NCI-H1436 (cell line): ENCODE measurements around the gene ERCC6L.
A peak's percentile ranks its signal among the peaks of the same experiment; 100 is the strongest.

ENCODE experiments used
- DNase-seq: peaks from one replicate; lab custom pipeline; 2025; lab: John Stamatoyannopoulos, UW

Gene ERCC6L, protein sequence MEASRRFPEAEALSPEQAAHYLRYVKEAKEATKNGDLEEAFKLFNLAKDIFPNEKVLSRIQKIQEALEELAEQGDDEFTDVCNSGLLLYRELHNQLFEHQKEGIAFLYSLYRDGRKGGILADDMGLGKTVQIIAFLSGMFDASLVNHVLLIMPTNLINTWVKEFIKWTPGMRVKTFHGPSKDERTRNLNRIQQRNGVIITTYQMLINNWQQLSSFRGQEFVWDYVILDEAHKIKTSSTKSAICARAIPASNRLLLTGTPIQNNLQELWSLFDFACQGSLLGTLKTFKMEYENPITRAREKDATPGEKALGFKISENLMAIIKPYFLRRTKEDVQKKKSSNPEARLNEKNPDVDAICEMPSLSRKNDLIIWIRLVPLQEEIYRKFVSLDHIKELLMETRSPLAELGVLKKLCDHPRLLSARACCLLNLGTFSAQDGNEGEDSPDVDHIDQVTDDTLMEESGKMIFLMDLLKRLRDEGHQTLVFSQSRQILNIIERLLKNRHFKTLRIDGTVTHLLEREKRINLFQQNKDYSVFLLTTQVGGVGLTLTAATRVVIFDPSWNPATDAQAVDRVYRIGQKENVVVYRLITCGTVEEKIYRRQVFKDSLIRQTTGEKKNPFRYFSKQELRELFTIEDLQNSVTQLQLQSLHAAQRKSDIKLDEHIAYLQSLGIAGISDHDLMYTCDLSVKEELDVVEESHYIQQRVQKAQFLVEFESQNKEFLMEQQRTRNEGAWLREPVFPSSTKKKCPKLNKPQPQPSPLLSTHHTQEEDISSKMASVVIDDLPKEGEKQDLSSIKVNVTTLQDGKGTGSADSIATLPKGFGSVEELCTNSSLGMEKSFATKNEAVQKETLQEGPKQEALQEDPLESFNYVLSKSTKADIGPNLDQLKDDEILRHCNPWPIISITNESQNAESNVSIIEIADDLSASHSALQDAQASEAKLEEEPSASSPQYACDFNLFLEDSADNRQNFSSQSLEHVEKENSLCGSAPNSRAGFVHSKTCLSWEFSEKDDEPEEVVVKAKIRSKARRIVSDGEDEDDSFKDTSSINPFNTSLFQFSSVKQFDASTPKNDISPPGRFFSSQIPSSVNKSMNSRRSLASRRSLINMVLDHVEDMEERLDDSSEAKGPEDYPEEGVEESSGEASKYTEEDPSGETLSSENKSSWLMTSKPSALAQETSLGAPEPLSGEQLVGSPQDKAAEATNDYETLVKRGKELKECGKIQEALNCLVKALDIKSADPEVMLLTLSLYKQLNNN

DNA sequence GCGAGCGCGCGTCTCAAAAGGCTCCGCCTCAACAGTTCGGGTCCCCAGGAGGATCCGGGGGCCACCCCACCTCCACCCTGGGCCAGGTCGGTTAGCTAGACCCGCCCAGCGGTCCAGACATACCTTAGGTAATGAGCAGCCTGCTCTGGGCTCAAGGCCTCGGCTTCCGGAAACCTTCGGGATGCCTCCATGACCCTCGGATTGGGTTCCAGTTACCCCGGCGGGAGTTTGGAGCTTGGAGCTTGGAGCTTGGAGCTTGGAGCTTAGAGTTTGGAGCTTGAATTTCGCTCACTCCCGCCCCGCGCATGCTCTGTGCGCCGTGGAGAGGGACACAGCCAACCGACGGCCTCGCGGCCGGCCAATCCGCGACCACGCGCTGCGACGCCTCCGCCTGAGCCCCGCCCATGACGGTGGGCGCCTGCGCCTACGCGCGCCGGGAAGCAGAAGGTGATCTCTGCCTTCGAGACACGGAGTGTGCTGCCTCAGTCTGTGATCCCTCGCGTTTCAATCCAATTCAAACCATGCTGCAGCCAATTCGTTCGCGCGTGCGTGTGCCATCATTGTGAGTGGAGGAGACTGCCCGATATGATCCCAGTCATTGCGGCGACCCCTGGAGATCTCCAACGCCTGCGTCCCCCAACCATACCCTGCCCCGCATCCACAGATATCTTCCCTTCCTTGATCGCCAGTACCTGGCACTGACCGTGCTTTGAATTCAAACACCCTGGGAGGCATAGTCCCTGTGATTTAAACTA is at the start of gene ERCC6L:
Gene ERCC6L, minus strand, starts transcription at position 307 of the 755 bp plus-strand sequence. Its CDS starts 116 bp downstream, at position 191.
- peak; percentile 81 for DNase-seq

DNA sequence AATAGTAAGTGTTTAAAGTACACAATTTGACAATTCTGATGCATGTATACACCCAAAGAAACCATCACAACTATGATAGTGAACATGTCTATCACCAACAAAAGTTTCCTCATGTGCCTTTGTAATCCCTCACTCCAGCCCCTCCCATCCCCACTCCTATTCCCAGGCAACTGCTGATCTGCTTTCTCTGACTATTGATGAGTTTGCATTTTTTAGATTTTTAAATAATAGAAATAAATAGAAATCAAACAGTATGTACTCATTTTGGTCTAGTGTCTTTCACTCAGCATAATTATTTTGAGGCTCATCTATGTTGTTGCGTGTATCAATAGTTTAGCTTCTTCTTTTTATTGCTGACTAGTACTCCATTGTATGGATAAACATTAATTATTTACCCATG is 43.5 kb upstream of the ERCC6L start:
- DNase-seq = no peak

DNA sequence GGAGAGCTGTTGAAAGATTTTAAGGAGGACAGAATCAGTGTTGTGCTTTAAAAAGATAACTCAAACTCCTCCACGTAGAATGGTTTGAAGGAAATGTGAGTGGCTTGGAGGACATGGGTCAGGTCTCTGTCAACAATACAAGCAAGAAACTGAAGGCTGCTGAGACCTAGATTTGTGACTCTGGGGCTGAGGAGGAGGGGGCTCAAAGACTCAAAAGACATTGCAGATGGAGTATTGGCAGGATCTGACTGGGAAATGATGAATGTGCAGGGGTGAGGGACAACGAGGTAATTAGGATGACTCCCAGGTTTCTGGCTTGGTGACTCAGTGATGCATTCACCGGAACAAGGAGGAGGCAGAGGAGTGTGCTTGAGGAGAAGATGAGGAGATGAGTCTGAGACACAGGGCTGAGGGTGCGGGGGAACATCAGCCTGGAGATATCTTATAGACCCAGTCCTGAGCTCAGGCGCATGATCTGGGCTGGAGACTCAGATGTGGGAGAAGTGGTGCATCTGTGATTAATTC is 41.6 kb upstream of the ERCC6L start:
- no peak for DNase-seq

DNA sequence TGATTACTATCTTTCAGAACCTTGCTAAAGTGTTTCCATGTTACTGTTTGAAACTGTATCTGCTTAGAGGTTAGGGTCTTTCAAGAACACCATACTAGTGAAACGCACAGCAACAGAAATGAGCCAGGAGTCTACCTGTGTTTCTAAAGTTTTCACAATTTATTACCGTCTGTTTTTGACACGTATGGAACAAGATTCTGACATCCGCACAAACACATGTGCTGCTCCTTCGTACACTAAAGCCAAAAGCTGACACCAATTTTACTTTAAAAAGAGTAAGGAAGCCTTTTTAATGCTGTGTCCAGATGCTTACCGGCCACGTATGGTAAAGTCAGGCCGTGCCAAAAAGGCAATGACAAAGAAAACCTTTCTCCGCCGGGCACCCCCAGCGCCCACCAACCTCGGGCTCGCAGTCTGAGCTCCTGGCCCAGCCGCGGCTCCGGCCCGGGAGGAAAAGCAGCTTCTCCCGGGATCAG is 37.7 kb upstream of the ERCC6L start:
- DNase-seq = no peak

DNA sequence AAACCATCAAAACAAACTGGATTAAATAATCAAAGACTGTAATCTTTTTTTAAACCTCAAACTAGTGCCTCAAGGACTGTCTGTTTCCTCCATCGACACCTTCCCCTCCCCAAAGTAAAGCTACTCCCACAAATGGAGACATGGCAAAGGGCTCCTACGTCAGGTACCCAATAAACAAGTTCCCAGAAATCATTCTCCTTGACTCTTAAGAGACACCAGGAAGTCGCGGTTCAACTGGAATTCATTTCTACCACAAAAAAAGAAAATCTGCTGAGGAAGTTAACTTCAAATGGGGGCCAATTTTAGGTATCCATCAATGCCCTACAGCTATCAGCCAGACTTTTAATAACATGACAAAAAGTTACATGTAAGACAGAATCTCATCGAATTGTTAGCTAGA is 35.7 kb upstream of the ERCC6L start:
- DNase-seq = no peak

DNA sequence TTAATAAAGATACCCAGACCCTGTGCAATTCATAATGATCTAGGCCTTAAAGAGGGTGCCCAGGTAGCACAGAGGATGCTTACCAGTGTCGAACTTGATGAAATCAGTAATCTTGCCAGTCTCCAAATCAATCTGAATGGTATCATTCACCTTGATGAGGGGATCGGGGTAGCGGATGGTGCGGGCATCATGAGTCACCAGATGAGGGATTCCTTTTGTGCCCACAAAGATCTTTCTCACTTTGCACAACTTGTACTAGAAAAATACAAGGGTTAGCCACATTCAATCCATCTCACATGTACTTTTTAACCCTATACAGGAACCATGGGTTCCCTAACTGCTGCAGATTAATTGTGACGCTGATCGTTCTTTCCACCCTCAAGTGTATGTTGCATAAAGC is 34.9 kb upstream of the ERCC6L start:
- no peak for DNase-seq

DNA sequence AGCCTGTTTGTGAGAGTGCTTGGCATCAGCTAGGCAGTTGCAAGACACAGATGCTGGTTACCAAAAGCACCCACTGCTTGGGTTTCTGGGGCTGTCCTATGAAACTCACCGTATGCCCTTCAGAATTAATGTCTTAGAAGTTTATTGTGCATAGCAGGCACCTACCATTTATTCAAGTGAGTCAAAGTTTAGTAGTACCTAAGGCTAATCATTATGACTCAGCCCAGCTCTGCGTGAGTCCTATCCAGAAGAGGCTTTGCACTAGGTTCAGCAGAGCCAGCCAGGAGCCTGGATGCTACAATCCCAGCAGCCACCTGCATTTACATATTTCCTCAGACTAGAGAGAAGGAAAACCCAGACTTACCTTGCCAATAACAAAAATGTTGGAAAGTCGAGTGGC is 34.0 kb upstream of the ERCC6L start:
- no peak for DNase-seq

DNA sequence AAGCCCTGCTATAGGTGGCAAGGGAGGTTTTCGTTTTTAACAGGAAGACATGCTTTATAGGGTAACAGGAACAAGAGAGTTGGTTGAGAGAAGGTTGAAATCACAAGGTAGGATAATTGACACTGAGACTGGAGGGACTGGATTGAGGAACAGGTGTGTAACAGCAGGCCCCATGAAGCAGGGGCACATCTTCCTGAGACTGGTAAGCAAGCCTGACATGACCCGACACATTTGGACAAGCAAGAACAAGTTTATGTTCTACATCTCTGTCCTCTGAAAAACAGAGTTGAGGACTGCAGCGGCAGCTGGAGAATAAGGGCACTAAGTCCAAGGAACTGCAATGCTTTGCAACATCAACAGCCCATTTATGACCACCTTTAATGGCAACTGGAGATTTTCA is 33.0 kb upstream of the ERCC6L start:
- DNase-seq = no peak

DNA sequence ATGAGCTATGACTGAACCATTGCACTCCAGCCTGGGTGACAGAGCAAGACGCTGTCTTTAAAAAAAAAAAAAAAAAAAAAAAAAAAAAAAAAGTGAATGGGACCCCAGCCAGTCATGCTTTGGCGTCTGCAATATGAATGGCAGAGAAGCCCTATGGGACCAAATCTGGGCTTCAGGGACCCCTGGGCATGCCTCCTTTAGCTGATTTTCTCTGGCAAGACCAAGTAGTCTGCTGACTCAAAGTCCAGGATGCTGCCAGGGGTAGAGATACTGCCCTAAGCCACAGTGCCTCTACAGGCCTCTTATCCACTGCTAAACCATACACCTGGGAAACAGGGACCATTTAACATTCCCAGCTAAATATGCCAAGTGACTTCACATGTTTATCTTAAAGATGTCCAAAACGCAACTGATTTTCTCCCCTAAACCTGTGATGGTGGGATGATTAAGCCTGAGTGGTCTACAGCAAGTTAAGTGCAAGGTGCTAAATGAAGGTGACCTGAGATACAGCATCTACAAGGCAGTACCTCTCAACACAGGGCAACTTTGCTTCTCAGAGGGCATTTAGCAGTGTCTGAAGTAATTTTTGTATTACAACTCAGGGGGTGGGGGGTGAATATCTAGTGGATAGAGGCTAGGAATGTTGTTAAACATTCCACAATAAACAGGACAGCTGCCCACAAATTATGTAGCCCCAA is 32.4 kb upstream of the ERCC6L start:
- DNase-seq = no peak

DNA sequence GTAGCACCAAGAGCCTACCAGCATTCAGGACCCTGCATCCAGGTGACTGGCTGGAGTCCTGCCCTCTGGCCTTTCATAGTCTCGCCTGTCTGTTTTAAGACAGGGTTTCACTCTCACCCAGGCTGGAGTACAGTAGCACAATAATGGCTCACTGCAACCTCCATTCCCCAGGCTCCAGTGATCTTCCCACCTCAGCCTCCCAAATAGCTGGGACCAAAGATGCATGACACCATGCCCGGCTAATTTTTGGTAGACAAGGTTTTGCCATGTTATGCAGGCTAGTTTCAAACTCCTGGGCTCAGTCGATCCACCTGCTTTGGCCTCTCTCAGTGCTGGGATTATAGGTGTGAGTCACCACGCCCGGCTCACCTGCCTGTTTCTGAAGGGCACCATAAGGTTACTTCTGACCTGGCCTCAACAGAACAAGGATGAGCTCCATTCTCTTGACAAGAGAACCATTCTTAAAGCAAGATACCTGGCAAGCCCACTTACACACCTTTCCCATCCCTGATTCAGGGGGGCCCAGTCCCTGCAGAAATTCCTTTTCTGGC is 31.6 kb upstream of the ERCC6L start:
- no peak for DNase-seq

DNA sequence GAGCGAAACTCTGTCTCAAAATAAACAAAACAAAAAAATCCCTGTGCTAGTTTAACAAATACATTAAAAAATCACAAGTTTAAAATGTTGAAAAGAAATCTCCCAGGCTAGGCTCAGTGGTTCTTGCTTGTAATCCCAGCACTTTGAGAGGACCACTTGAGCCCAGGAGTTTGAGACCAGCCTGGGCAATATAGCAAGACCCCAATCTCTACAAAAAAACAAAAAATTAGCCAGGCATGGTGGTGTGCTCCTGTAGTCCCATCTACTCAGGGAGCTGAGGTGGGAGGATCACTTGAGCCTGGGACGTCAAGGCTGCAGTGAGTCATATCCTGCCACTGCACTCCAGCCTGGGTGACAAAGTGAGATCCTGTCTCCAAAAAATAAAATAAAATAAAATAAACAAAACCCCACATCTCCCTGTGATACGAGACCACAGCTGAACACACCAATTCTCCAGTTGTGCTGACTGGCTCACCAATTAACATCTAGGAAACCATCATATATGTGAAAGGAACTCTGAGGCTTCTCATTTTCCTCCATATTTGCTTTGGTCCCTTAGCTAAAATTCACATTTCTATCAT is 30.9 kb upstream of the ERCC6L start:
- DNase-seq = no peak

DNA sequence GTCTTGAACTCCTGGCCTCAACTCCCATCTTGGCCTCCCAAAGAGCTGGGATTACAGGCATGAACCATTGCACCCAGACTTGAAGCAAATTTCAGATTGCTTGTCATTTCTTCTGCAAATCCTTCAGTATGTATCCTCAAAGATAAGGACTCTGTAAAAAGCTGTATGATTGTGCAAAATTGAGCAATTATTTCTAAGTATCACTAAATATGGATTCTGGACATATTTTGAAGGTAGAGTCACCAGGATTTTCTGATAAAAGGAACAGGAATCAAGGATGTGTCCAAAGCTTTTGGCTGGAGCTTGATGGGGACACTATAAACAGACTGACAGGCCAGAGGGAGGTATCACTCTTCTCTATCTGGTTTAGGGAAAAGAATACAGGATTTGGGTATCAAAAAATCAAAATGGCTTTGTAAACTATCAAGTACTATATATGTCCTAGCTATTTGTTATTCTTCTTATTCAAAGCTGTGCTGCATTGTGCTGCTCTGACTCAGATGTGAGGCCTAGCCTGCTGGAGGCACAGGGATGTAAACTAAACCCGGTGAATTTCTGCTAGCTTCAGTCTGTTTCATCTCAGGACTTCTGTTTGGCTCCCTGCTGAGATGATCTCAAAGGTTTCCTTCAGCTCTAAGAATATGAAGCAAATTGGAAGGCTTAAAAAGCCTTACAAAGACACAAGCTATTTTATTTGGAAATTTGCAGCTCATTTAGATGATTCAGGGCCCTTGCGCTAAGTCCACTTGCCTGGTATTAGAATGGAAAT is 30.0 kb upstream of the ERCC6L start:
- DNase-seq = no peak

DNA sequence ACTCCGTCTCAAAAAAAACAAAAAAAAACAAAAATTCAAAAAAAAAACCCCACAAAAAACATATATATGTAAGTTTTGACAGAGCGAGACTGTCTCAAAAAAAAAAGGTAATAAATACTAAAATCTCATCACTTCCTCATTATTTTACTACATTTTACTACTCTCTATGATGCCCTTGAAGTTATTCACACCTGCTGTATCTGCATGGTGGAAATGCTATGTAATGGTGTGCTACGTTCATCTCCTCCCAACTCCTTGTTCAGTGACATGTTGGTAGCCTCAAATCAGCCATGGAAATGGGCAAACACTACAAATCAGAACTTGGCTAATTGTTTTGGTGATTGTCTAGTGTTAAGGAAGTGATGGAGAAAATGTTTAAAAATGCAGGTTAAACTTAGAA is 26.4 kb upstream of the ERCC6L start:
- no peak for DNase-seq

DNA sequence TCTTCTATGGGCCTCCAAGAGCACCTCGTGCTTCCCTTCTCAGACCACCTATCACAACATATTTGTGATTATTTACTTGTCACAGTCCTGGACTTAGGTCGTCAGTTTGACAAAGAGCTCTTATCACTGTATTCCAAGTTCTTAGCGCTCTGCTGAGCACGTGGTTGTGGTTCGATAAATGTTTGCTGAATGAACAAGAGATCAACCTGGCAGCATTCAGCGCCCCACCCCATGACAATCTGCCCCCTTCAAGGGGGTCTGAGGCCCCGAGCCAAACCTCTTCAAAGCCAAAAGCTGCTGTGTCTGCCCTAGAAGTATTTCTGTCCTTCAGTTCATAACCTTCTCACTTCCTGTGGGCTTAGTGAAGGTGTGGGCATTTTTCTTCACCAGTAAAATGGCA is 23.2 kb upstream of the ERCC6L start:
- no peak for DNase-seq

DNA sequence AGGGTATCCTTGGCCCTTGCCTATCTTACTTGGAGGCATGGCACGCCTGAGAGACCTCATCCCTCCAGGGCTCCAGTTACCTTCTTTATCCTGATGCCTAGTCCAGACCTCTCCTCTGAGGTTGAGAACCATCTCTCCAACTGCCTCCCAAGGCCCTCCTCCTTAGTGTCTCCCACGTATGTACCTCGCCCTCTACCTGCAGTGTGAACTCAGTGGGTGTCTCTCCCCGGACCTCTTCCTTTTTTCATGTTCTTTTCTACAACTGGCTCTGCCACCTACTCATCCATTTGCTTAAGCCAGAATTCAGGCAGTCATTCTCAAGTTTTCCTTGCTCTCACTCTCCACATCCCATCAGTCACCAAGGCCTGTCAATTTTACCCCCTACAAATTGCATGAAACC is 21.6 kb upstream of the ERCC6L start:
- no peak for DNase-seq

DNA sequence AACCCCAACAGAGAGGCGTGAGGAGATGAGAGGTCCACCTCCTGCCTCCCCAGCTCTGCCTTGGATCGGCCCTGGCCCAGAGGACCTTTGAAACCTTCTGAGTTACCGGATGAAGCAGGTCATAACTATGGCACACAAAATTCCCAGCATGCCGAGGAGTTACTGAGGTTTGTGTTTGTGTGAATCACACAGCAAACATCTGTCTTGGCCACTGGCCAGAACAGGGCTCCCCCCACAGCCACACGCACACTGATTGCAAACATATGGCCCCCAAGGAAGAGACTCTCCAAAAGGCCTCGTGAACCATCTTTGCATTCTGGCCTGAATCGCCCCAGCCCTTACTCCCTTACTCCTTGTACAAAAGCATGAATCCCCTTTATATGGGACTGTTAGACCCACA is 19.3 kb upstream of the ERCC6L start:
- no peak for DNase-seq

DNA sequence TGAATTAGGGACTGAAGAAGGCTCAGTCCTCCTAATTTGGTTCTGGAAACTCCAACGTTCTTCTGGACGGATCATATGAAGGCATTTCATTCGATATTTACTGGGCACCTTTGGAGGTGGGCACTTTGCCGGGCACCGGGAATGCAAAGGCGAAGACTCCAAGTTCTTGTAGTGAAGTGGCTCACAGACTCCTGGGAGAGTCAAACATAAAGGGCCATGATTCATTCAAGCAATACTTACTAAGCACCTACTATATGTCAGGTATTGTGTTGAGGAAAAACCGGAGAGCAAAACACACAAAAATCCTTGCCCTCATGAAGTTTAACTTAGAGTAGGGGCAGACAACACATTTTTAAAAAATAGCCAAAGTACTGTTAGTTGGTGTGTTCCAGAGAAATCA is 17.0 kb upstream of the ERCC6L start:
- DNase-seq = no peak

DNA sequence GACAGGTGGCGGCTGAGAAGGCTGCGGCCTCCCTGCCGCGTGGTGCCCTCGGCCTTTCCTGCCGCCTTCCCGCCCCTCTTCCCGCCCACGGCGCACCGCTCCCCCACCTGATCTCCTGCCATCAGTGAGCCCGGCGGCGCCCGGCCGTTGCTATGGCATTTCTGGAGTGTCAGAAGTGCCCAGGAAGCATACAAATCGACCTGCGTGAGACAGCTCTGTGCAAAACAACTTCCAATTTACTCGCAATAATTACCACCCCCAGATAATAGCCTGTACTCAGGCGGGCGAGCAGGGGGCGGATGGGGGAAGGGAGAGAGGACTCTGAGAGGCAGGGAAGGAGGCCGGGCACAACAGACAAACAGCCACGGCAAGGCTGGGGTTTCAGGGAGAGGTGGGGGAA is 16.6 kb upstream of the ERCC6L start:
- DNase-seq = peak; percentile 93

DNA sequence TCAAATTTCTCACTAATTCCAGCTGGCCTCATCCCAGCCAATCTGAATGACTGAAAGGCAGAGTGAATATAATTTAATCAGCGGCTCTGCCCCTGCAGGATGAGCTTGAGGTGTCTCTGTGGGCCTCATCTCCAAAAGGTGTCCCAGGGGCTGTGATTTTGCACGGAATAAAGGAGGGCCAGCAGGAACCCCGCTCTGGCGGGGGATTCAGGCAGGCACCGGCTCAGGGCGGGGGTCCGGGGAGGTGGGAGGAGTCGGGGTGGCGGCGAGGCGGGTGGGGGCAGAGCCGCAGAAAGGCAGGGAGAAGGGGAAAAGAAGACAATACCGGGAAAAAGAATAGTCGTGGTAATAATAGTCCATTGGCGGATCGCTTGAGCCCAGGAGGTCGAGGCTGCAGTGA is 16.0 kb upstream of the ERCC6L start:
- peak; percentile 53 for DNase-seq
